GM21619 (cell line): ENCODE results near the gene CGNL1.

Source experiments
- ATAC-seq: cut with Tn5 transposase; IDR thresholded peaks from one replicate; pipeline ENCODE4 v1.9.1; 2021; ENCODE audit not compliant: unreplicated experiment

CGNL1 gene

DNA sequence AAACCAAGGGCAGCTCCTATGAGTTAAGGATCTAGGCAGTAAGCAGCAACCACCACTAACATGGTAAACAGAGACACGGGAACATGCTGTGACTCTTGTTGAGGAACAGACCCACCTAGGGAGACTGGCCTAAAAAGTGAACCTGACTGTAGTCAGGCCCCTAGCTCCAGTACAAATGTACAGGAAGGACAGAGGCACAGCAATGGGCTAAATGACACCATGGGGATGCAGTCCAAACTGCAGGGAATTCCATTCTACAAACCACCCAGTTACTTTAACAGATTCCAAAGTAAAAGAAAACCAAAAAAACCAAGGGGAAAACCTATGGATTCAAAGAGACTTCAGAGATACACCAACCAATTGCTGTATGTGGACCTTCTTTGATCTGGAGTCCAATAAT is 28.2 kb upstream of the CGNL1 start:
- ATAC-seq, result no peak

- no peak for ATAC-seq
Observed at GRCh38 chr15:57352535-57353316, 23.6 kb upstream of the CGNL1 start.

DNA sequence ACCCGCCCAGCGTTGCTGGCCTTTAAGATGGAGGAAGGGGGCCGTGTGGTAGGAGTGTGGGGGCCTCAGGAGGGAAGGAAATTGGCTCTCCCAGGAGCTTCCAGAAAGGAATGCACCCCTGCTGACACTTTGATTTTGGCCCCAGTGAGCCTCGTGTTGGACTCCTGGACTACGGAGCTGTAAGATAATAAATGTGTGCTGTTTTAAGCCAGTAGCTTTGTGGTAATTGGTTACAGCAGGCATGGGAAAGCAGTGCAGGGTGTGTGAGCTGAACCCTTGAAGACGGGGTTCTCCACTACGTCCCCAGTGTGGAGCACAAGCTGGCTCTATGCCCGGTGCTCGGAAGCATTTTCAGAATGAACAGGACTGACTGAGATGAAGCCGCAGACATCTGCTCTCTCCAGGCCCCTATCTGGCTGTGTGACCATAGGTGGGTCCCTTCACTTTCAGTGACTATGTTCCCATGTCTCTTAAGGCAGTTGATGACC is 22.9 kb upstream of the CGNL1 start:
- no peak for ATAC-seq

- ATAC-seq, result no peak
Observed at GRCh38 chr15:57354436-57355123, 21.7 kb upstream of the CGNL1 start.

DNA sequence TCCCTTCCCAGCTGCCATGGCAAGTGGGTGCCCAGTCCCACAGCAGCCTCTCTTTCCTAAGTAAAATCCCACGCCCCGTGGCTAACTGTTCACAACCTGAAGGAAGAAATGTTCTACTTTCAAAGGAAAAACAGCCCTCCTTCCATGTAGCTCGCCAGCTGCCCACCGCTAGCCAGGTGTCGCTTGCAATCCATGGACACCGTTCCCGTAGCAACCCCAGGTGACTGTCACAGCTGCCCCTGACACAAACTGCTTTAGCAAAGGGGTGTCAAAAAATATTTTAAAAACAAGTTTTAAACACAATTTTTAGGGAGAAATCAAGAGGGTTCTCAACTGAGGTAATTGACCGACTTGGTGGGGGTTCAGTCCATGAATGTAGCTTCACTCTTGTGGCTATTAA is 21.0 kb upstream of the CGNL1 start:
- ATAC-seq, result no peak

GRCh38 chr15:57356178-57356577 is 20.1 kb upstream of the CGNL1 start:
- no peak for ATAC-seq

- ATAC-seq, result no peak
Observed at GRCh38 chr15:57356636-57357035, 19.7 kb upstream of the CGNL1 start.

DNA sequence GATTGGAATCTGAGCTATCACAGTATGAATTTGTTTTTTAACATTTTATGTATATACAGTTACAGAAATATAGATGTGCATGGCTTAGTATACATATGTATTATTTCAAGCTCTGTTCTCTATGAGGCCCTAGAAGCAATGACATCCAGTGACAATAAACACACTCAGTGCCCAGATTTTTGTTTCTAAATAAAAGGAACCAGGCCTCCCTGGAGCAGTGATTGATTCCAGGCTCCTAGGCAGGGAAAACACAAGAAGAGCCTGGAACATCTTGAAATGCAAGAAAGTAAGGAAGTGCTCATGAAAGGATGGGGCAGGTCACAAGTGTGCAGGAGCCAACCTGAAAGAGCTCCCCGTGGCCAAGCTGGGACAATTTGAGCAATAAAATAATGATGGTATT is 18.5 kb upstream of the CGNL1 start:
- no peak for ATAC-seq

DNA sequence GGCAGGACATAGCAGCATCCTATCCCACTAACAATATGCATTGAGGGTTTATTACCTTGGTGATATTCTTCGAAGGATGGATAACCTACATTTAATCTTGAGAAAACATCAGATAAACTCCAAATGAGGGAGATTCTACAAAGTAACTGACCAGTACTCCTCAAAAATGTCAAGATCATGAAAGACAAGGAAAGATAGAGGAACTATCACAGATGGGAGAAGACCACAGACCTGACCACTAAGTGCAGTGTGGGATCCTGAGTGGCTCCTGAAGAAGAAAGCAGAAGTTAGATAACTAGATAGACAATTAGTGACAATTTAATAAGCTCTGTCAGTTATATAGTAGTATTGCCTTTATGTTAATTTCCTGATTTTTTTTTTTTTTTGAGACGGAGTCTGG is 17.7 kb upstream of the CGNL1 start:
- no peak for ATAC-seq

DNA sequence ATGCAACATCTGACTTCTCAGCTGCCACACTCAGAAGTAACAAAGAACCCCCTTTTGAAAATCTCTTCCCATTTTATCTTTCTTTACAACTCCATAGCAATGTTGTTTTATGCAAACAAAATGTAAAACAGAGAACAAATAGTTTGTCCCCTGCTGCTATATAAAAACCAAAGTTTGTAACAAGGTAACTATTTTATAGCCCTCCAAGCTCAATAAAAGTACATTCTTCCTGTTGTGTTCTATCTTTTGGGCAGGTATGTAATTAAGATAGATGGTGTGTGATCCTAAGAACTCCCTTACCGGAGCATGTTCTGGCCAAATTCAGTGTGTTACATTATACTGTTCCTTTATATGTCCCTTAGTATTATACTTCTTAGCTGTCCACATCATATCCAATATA is 12.6 kb upstream of the CGNL1 start:
- ATAC-seq, result no peak

- no peak for ATAC-seq
Observed at GRCh38 chr15:57364282-57365007, 11.9 kb upstream of the CGNL1 start.

- no peak for ATAC-seq
Observed at GRCh38 chr15:57367556-57367955, 8.7 kb upstream of the CGNL1 start.

DNA sequence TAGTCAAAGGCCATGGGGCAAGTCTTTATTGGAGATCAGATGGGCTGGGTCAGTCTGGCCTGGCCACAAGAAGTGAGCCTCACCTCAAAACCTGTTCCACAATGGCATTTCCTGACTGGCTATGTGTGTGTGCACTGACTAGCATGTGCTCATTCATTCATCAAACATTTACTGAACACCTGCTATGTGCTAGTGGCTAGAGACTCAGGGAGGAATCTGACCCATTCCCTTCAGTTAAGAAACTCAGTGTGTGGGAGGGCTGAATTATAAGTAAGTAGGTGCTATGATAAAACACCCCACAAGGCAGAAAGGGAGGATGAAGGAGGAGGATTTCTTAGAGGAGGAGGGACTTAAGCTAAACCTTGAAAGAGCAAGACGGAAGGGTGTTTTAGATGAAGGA is 5.4 kb upstream of the CGNL1 start:
- ATAC-seq, result no peak

DNA sequence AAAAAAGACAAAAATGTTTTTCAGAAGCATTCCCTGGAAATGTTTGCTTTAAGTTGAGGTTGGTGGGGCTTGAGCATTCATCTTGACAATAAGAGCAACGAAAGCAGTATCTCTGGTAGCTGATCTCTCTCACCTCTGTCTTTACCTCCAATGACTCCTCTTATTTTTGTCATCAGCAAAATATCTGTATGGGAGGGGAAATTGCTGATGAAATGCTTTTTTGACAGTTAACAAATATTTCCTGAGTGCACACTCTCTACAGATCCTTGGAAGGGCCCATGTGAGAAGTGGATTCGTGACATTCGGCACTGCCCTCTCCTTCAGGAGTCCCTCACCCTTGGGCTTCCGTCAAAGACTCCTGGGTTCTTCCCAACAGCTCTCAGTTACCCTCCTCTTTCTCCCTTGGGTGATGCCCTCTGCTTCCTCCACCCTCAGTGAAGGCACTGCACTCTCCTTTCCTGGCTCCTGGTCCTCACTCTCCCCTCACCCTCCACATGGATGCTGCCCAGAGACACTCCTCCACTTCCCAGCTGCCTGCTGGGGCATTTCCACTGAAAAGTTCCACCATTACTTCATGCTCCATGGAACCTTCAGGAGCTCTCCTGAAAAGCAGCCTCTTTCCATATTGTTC is 2.9 kb upstream of the CGNL1 start:
- ATAC-seq, result no peak

DNA sequence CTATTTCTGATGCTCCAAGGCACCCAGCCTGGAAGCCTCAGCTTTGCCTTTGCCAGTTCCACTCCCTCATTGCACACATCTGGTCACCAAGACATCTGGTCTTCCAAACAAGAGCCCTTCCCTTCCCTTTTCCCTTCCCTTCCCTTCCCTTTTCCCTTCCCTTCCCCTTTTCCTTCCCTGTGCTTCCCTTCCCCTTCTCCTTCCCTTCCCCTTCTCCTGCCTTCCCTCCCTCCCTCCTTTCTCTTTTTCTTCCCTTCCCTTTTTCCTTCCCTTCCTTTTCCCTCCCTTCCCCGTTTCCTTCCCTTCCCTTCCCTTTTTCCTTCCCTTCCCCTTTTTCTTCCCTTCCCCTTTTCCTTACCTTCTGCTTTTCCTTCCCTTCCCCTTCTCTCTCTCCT is 2.4 kb upstream of the CGNL1 start:
- no peak for ATAC-seq

- no peak for ATAC-seq
Observed at GRCh38 chr15:57376696-57377477, 582 bp downstream of the CGNL1 start.

GRCh38 chr15:57377478-57377847 is 1.2 kb downstream of the CGNL1 start:
- ATAC-seq, result no peak

GRCh38 chr15:57379487-57379886 is 3.2 kb downstream of the CGNL1 start:
- ATAC-seq, result no peak

DNA sequence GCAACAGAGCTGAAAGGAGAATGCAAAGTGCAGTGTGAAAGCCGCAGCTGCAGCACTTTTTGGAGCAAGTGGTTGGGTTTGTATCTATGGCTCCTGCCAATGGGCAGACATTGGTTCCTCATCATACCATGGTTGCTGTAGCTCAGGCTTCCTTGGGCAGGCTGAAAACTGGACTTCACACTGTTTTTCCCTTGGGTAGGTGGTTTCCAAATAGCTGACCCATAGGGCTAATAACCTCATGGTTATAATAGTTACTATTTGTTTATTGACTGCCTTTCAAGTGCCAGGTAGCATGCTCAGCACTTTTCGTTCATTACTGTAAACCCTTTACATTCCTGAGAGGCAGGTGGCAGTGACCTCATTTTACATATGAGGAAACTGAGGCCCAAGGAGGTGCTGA is 4.5 kb downstream of the CGNL1 start:
- no peak for ATAC-seq

GRCh38 chr15:57382215-57382614 is 5.9 kb downstream of the CGNL1 start:
- ATAC-seq, result no peak

GRCh38 chr15:57382969-57383368 is 6.7 kb downstream of the CGNL1 start:
- ATAC-seq, result no peak
